ENCODE data around the gene PIP5K1B.
"Not testable (repeated sequence)": the region's sequence is repeated elsewhere in the genome, so short reads cannot be mapped to it uniquely, and the experiment has no call there.

PIP5K1B gene

DNA sequence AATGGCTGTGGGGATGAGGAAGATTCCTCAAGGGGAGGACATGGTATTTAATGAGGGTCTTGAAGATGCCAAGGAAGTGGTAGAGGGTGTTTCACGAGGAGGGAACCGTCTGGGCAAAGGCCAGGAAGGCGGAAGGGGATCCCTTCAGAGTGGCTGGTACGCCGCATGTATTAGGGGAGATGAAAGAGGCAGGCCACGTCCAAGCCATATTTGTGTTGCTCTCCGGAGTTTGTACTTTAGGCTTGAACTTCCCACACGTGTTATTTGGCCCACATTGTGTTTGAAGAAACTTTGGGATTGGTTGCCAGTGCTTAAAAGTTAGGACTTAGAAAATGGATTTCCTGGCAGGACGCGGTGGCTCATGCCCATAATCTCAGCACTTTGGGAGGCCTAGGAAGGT, 331.8 kb downstream of the PIP5K1B start:
- no peak for DNase-seq

DNA sequence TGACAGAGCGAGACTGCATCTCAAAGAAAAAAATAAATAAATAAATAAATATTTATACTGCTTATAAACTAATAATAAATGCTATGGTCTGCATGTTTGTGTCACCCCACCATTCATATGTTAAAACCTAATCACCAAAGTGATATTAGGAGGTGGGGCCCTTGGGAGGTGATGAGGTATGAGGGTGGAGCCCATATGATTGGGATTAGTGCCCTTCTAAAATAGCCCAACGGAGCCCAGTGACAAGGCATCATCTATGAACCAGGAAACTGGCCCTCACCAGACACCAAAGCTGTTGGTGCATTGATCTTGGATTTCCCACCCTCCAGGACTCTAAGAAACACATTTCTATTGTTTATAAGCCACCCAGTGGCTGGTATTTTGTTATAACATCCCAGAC, 335.6 kb downstream of the PIP5K1B start:
- no peak for DNase-seq

DNA sequence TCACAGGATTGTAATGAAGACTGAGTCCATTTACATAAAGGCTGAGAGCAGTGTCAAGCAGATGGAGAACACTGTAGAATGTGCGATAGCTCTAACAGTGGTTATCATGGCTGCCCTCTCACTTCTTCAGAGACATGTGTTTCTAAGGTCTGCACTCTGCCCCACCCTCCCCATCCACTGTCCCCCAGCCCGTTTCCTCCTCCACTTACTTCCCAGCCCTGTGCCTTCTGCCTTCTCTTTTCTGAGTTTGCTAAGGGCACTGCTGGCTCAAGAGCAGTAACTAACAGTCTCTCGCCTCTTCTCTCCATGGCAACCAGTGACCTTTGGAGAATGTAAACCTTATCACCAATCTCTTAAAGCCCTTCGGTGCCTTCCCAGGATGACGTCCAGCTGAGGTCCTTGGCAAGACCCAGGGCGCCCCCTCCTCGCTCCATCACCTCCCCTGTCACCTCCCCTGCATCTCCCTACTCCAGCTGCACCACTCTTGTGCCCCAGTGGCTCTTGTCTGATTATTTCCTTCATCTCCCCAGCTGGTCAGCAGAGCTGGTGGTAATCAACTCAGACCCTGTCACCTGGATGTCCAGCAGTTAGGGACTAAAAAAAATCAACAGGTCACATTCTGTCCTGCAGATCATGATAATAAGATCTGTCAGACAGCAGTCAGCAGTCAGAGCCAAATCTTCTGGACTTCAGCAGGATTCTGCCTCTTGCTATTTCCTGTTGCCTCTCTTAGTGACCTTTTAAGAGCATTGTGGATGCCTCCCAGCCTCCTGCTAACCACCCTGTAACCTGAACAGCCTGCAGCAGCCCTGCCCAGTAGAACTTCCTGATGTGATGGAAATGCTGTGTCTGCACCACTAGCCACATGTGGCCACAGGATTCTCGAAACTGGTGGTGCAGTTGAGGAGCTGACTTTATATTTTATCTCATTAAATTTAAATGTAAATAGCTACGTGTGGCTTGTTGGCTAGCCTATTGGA, 339.5 kb downstream of the PIP5K1B start:
- DNase-seq = no peak

DNA sequence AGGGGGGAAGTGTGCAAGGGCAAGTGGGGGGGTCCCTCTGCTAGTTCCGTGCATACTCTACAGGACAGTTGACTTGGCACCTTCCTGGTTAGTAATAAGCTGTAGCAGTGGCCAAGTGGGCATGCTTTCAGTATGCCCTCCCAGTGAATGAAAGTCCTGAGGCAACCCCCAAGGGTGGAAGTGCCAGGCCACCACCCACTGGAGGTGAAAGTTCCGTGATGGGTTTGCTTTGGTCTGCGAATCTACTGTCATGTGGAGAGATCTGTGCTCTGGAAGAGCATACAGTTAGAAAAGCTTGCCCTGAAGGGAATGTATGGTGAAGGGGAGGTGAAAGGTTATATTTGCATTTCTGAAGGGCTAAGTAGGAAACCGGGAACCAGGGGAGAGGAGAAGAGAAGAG, 340.8 kb downstream of the PIP5K1B start:
- no peak for DNase-seq

DNA sequence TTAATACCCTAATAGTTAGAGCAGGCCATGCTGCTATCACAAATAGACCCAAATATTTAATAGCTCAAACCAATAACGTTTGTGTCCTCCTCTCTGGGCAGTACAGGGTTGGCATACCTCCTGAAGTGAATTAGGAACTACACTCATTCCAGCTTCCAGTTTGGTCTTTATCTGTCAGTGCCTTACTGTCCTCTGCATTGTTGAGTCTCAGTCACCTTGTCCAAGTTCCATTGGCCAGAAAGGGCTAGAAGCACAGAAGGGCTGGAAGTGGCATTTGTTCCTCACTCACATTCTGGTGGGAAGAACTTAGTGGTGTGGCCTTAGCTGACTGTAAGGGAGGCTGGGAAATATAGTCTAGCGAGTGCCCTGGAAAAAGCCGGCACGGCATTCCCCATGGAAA, 341.7 kb downstream of the PIP5K1B start:
- no peak for DNase-seq

DNA sequence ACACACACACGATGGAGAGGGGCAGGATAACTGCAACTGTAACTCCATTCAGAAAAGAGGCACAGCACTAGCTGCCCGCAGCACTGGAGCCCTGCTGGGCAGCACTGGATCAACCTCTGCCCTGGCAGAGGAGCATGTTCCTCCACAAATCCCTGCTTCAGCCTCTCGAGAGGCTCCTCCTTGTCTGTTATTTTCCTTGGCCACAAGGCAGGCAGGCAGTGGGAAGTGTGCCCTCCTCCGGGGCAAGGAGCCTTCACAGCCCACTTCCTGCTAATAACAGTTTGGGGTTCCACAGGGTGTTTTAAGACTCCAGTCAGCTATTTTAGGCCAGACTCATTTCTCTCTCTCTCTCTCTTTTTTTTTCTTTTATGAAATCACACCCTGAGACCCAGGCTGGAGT, 342.3 kb downstream of the PIP5K1B start:
- no peak for DNase-seq

DNA sequence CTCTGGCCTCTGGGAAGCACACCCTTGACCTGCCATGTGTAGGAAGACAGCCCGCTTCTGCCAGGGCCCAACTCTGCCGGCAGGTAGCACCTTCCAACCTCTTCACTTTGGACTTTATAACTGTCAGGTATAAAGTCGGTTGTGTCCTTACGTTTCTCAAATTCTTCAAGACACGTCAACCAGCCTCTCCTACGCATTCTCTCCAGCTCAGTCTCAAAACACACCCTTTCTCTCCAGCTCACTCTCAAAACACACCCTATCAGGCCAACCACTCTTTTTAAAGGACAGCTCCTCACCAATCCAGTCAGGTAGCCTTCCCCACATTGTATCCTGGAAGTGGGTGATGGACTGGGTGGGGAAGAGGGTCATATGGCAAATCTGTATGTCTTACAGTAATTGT, 344.1 kb downstream of the PIP5K1B start:
- DNase-seq = no peak

DNA sequence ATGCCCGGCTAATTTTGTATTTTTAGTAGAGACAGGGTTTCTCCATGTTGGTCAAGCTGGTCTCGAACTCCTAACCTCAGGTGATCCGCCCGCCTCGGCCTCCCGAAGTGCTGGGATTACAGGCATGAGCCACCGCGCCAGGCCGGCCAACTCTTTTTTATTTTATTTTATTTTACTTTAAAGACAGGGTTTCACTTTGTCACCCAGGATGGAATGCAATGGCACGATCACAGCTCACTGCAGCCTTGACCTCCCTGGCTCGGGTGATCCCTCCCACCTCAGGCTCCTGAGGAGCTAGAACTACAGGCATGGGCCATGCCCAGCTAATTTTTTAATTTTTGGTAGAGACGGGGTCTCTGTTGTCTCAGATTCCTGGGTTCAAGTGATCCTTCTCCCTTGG, 345.9 kb downstream of the PIP5K1B start:
- DNase-seq = not testable (repeated sequence)

DNA sequence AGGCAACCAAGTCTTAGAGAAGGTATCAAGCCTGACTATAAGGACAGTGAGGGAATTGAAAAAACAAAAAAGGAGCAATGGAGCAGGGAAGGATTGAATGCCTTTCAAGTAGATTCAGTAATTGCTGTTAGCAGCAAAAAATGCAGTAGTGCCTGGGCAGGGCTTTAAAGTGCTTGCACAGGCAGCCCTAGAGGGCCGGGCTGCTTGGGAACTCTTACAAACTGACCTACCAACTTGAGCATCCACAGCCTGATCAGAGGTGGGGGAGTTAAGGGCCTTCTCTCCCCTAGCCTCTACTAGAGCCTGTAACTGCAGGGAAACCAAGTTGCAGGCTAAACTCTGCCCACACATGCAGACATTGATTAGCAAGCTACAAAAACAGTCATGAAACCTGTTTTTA, 349.9 kb downstream of the PIP5K1B start:
- DNase-seq = peak in 1 of 2 experiments; percentile 32

DNA sequence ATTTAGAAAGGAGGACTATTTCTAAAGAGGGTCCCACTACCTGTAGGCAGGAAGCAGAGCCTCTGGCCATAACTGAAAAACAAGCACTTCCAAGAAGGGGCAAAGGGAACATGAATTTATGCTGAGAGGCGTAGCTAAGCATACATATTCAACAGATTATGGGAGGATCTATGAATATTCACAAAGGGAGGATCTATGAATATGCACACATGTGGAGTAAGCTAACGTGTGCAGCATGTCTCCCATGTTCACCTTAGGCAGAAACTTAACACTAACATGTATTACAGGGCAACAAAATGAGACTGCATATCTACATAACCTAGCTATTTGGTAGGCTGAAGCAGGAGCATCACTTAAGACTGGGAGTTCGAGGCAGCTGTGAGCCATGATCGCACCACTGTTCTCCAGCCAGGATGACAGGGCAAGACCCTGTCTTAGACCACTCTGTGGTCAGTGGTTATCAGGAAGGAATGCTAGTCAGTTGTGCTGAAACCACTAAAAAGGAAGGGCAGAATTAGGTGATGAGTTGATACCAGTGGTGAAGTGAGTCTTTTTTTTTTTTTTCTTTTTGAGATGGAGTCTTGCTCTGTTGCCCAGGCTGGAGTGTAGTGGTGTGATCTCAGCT, 351.3 kb downstream of the PIP5K1B start:
- DNase-seq = peak in 1 of 2 experiments; percentile 40

DNA sequence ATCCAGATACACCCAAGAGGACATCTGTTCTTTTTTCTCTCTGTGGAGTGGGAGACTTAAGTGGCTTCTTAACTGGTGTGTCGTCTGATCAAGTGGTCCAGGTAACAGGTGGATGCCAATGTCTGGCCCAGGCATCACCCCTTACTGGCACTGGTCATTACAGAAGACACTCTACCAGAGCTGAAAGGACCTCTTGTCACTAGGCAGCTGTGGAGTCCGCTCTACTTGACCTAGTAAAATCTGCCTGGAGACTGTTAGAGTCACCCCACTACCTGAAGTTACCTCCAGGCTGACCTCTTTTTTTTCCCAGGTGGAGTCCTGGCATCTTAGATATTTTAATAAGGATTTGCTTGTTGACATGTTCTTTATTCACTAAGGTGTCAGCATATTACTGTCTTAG, 353.1 kb downstream of the PIP5K1B start:
- no peak for DNase-seq

All from NCI-H526 (cell line).